Smooth muscle cell (in vitro differentiated cells): ENCODE measurements around the gene HEATR3. TPM values are rescaled to one million over a fixed set of nuclear protein-coding genes. Genes with fewer than 3 reads are reported as not detected.
A peak's percentile ranks its signal among the peaks of the same experiment; 100 is the strongest.

Experiments used
- DNase-seq: peaks from one replicate; lab custom pipeline; 2025; ENCODE audit not compliant: unreplicated experiment; lab: John Stamatoyannopoulos, UW
- H2AFZ ChIP-seq: fragments of 200-600 bp; sonication (generic); 2 replicates; pipeline ENCODE4 v1.6.0; 2016; ENCODE audit warnings: antibody characterized with exemption, low read depth, mild to moderate bottlenecking
- H3F3A ChIP-seq: fragments of 200-600 bp; sonication (generic); 2 replicates; pipeline ENCODE4 v1.6.0; 2017; ENCODE audit warnings: antibody characterized with exemption, low read depth
- H3K27ac ChIP-seq: fragments of 200-600 bp; sonication (generic); 2 replicates; pipeline ENCODE4 v1.5.1; 2016; ENCODE audit warnings: low read depth, mild to moderate bottlenecking
- H3K27me3 ChIP-seq: fragments of 200-600 bp; sonication (generic); 2 replicates; pipeline ENCODE4 v1.6.1; 2016; ENCODE audit warnings: low read depth, mild to moderate bottlenecking
- H3K36me3 ChIP-seq: fragments of 200-600 bp; sonication (generic); 2 replicates; pipeline ENCODE4 v1.5.1; 2016; ENCODE audit warnings: low read depth
- H3K4me1 ChIP-seq: fragments of 200-600 bp; sonication (generic); 2 replicates; pipeline ENCODE4 v1.5.1; 2016; ENCODE audit warnings: low read depth
- H3K4me2 ChIP-seq: fragments of 200-600 bp; sonication (generic); 2 replicates; pipeline ENCODE4 v1.6.0; 2016; ENCODE audit warnings: mild to moderate bottlenecking
- H3K4me3 ChIP-seq: fragments of 200-600 bp; sonication (generic); 2 replicates; pipeline ENCODE4 v1.5.1; 2016; ENCODE audit warnings: mild to moderate bottlenecking
- H3K79me2 ChIP-seq: fragments of 200-600 bp; sonication (generic); 2 replicates; pipeline ENCODE4 v1.6.0; 2016; ENCODE audit warnings: low read depth, mild to moderate bottlenecking
- H3K9ac ChIP-seq: fragments of 200-600 bp; sonication (generic); 2 replicates; pipeline ENCODE4 v1.6.0; 2016; ENCODE audit warnings: low read depth
- H3K9me3 ChIP-seq: fragments of 200-600 bp; sonication (generic); replicated peaks from 2 replicates; pipeline ENCODE4 v1.5.1; 2016; ENCODE audit warnings: low read depth
- H4K20me1 ChIP-seq: fragments of 200-600 bp; sonication (generic); 2 replicates; pipeline ENCODE4 v1.6.0; 2016; ENCODE audit warnings: low read depth
- WGBS: methylation state at CpG from one replicate; pipeline ENCODE4 v1.1.7; 2016; ENCODE audit warnings: low lambda C conversion rate; 5-methylcytosine and 5-hydroxymethylcytosine counted together
- polyA plus RNA-seq: library from polyadenylated mRNA; unstranded; fragments of >200 nt; fragmentation: Nextera tagmentation; extraction: Ambion mirVana; gene quantifications from 2 replicates; pipeline ENCODE4 v1.2.1, GENCODE V29; 2016
- total RNA-seq: library from RNA; depleted of rRNA; stranded (reverse); fragments of >200 nt; gene quantifications from 2 replicates; pipeline ENCODE4 v1.2.3, GENCODE V29; 2014
- TF ChIP-seq, protein P1 (sequence below): fragments of 200-600 bp; sonication (generic); IDR thresholded peaks from 2 replicates; pipeline ENCODE4 v1.5.1; 2017; ENCODE audit warnings: borderline replicate concordance, mild to moderate bottlenecking, antibody characterized with exemption; ENCODE audit not compliant: insufficient read depth, poor library complexity, severe bottlenecking

HEATR3 gene
- 7.2 and 9.1 TPM in 2 replicates for total RNA-seq
- 3.1 and 3.6 TPM in 2 replicates for polyA plus RNA-seq

GRCh38 chr16:50065624-50066481, at the start of gene HEATR3:
TSS of gene HEATR3 (plus strand) at chr16:50065970. CDS start at chr16:50066132, 162 bp downstream.
- WGBS: 2% methylated on average over 91 of the region's 91 CpGs
- H3K4me1 ChIP-seq: peaks cover 3% of the 10 kb centered on the region
- no peaks in the 10 kb centered on the region for H3K27me3 ChIP-seq
- H3K4me2 ChIP-seq: peak within 1 kb of the TSS; percentile 100
- peak within 1 kb of the TSS; percentile 89 for H3K9ac ChIP-seq
- no peaks in the 10 kb centered on the region for H3K36me3 ChIP-seq
- peak within 1 kb of the TSS; percentile 100 for H3K4me3 ChIP-seq
- H2AFZ ChIP-seq: peak within 1 kb of the TSS; percentile 100
- peaks cover 18% of the 10 kb centered on the region for H4K20me1 ChIP-seq
- no peaks in the 10 kb centered on the region for H3K9me3 ChIP-seq
- TF ChIP-seq, protein P1, sequence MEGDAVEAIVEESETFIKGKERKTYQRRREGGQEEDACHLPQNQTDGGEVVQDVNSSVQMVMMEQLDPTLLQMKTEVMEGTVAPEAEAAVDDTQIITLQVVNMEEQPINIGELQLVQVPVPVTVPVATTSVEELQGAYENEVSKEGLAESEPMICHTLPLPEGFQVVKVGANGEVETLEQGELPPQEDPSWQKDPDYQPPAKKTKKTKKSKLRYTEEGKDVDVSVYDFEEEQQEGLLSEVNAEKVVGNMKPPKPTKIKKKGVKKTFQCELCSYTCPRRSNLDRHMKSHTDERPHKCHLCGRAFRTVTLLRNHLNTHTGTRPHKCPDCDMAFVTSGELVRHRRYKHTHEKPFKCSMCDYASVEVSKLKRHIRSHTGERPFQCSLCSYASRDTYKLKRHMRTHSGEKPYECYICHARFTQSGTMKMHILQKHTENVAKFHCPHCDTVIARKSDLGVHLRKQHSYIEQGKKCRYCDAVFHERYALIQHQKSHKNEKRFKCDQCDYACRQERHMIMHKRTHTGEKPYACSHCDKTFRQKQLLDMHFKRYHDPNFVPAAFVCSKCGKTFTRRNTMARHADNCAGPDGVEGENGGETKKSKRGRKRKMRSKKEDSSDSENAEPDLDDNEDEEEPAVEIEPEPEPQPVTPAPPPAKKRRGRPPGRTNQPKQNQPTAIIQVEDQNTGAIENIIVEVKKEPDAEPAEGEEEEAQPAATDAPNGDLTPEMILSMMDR: no peak
- H3F3A ChIP-seq: peaks cover 9% of the 10 kb centered on the region
- peaks cover 11% of the 10 kb centered on the region for H3K79me2 ChIP-seq
- DNase-seq: peak; percentile 86
- peak within 1 kb of the TSS; percentile 96 for H3K27ac ChIP-seq

- Histone ChIP-seq H3K4me1 (peaks cover 3% of the 10 kb centered on the region), H3K4me3 (no peak overlapping the region), H3K4me2 (no peak overlapping the region), H3K9me3 (no peaks in the 10 kb centered on the region), H3K36me3 (no peaks in the 10 kb centered on the region), H3K79me2 (no peaks in the 10 kb centered on the region), H3K27me3 (no peaks in the 10 kb centered on the region), H4K20me1 (no peaks in the 10 kb centered on the region), H3K9ac (no peak overlapping the region), H3K27ac (no peak overlapping the region), H2AFZ (no peak overlapping the region), H3F3A (no peaks in the 10 kb centered on the region)
- no peak for DNase-seq
- TF ChIP-seq, protein P1: no peak
- 85% methylated on average over 9 of the region's 9 CpGs for WGBS
Measured at GRCh38 chr16:50017553-50017952, 48.2 kb upstream of the HEATR3 start.

GRCh38 chr16:50021544-50021943, 44.2 kb upstream of the HEATR3 start:
- no peak overlapping the region for H3K27ac ChIP-seq
- DNase-seq: no peak
- peaks cover 4% of the 10 kb centered on the region for H4K20me1 ChIP-seq
- H2AFZ ChIP-seq: no peak overlapping the region
- no peak overlapping the region for H3K4me2 ChIP-seq
- peaks cover 11% of the 10 kb centered on the region for H3K4me1 ChIP-seq
- no peaks in the 10 kb centered on the region for H3K9me3 ChIP-seq
- H3K4me3 ChIP-seq: no peak overlapping the region
- peaks cover 15% of the 10 kb centered on the region for H3K79me2 ChIP-seq
- H3K27me3 ChIP-seq: no peaks in the 10 kb centered on the region
- no peaks in the 10 kb centered on the region for H3K36me3 ChIP-seq
- no peaks in the 10 kb centered on the region for H3F3A ChIP-seq
- TF ChIP-seq, protein P1: no peak
- WGBS: 63% methylated on average over 2 of the region's 2 CpGs
- H3K9ac ChIP-seq: no peak overlapping the region
